Uterus (tissue), 4 donors: ENCODE data around the gene AHCYL2. TPM values are rescaled to one million over a fixed set of nuclear protein-coding genes. Genes with fewer than 3 reads are reported as not detected.
"Not testable (repeated sequence)": the region's sequence is repeated elsewhere in the genome, so short reads cannot be mapped to it uniquely, and the experiment has no call there.

ENCODE experiments used
- DNase-seq, 2 donors: peaks; one replicate each; pipeline ENCODE4 v3.0.0-alpha.2; 2019 to 2020
- H3K27ac ChIP-seq, 2 donors: fragments of 200-600 bp; sonication (generic); 1 replicate in 1 of 2; 2 replicates in 1 of 2; pipeline ENCODE4 v1.5.1; 2016 to 2018
- H3K27me3 ChIP-seq, 2 donors: fragments of 200-600 bp; sonication (generic); one replicate each; pipeline ENCODE4 v1.5.1; 2018 to 2019; ENCODE audit warnings: control low read depth in 1 of 2
- H3K36me3 ChIP-seq, 2 donors: fragments of 200-600 bp; sonication (generic); one replicate each; pipeline ENCODE4 v1.5.1; 2019; ENCODE audit warnings: control low read depth in 1 of 2
- H3K4me1 ChIP-seq, 2 donors: fragments of 200-600 bp; sonication (generic); one replicate each; pipeline ENCODE4 v1.5.1; 2018 to 2019; ENCODE audit warnings: control low read depth in 1 of 2
- H3K4me3 ChIP-seq, 2 donors: fragments of 200-600 bp; sonication (generic); 1 replicate in 1 of 2; 2 replicates in 1 of 2; pipeline ENCODE4 v1.5.1; 2018 to 2019; ENCODE audit warnings: mild to moderate bottlenecking in 1 of 2
- H3K9me3 ChIP-seq, 2 donors: fragments of 200-600 bp; sonication (generic); one replicate each; pipeline ENCODE4 v1.5.1; 2019; ENCODE audit warnings: control low read depth in 1 of 2
- CTCF ChIP-seq, 4 experiments: fragments of 200-600 bp in 2 of 4; fragments of 450-650 bp in 2 of 4; sonication (generic) in 2 of 4; IDR thresholded peaks; one replicate each; pipeline ENCODE4 v1.5.1; 2016 to 2019; ENCODE audit warnings: antibody characterized with exemption in 4 of 4, mild to moderate bottlenecking in 2 of 4, moderate library complexity in 1 of 4
- POLR2A ChIP-seq, 2 donors: fragments of 450-650 bp; IDR thresholded peaks; one replicate each; pipeline ENCODE4 v1.6.1; 2016; ENCODE audit warnings: antibody characterized with exemption in 2 of 2, mild to moderate bottlenecking in 1 of 2, moderate library complexity in 1 of 2
- intact Hi-C: fragments of 100-400 bp; cut with DNase I; formaldehyde crosslinking; loops from one replicate; pipeline ENCODE4 v1.15.1; 2023; ENCODE audit warnings: low total_unique reads
- total RNA-seq, 4 donors: library from RNA; depleted of rRNA in 3 of 4; stranded (reverse); fragments of >200 nt in 3 of 4; gene quantifications; one replicate each; pipeline versions ENCODE4 v1.1.0 to v1.2.4, GENCODE V29; 2014 to 2023
- donor health status: DM: yes; HTN: yes; CAD: no.

The AHCYL2 gene
- total RNA-seq, 4 donors from 2014 or later: 5.6 to 29.2 (median 23.7) TPM

DNA sequence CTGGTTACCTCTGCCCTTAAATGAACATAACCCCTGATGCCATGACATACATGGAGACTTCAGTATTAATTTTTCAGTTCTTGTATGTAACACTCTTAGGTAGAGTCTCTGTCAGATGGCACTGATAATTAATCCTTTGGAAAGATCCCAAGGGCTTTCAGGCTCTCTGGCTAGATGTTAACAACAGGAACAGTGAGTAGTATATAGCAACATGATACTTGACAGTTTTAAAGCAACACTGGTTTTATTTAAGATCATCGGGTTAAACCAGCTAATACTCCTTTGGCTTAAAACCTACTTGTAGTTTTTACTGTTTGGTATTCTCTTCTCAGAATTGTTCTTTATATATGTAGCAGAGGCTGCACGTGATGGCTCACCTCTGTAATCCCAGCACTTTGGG lies 27.3 kb downstream of the AHCYL2 start:
- Histone ChIP-seq H3K4me1 (no peaks in the 10 kb centered on the region), H3K36me3 (no peaks in the 10 kb centered on the region), H3K4me3 (no peak overlapping the region), H3K27ac (no peak overlapping the region), H3K27me3 (no peaks in the 10 kb centered on the region), H3K9me3 (no peaks in the 10 kb centered on the region)
- TF ChIP-seq CTCF (IDR thresholded peaks at IDR 0.05): no peak
- TF ChIP-seq POLR2A (IDR thresholded peaks at IDR 0.05): no peak
- intact Hi-C loops: no loop called here
- no peak for DNase-seq

- H3K9me3 ChIP-seq, DNase-seq, intact Hi-C loops, H3K36me3 ChIP-seq, H3K27ac ChIP-seq, H3K4me1 ChIP-seq, H3K4me3 ChIP-seq, H3K27me3 ChIP-seq: not testable (repeated sequence)
Observed at GRCh38 chr7:129252603-129253002, 27.8 kb downstream of the AHCYL2 start.

- Histone ChIP-seq H3K36me3 (no peaks in the 10 kb centered on the region), H3K4me1 (no peaks in the 10 kb centered on the region), H3K9me3 (no peaks in the 10 kb centered on the region), H3K27ac (no peak overlapping the region), H3K4me3 (no peak overlapping the region), H3K27me3 (no peaks in the 10 kb centered on the region)
- intact Hi-C loops: no loop called here
- no peak for TF ChIP-seq POLR2A (IDR thresholded peaks at IDR 0.05)
- TF ChIP-seq CTCF (IDR thresholded peaks at IDR 0.05): no peak
- no peak for DNase-seq
Observed at GRCh38 chr7:129255800-129256199, 31.0 kb downstream of the AHCYL2 start.

- intact Hi-C loops: no loop called here
- TF ChIP-seq POLR2A (IDR thresholded peaks at IDR 0.05) (no peak), CTCF (IDR thresholded peaks at IDR 0.05) (no peak)
- Histone ChIP-seq H3K36me3 (no peaks in the 10 kb centered on the region), H3K4me1 (no peaks in the 10 kb centered on the region), H3K27ac (no peak overlapping the region), H3K4me3 (no peak overlapping the region), H3K27me3 (no peaks in the 10 kb centered on the region), H3K9me3 (no peaks in the 10 kb centered on the region)
- DNase-seq: no peak
Observed at GRCh38 chr7:129256221-129256620, 31.4 kb downstream of the AHCYL2 start.

DNA sequence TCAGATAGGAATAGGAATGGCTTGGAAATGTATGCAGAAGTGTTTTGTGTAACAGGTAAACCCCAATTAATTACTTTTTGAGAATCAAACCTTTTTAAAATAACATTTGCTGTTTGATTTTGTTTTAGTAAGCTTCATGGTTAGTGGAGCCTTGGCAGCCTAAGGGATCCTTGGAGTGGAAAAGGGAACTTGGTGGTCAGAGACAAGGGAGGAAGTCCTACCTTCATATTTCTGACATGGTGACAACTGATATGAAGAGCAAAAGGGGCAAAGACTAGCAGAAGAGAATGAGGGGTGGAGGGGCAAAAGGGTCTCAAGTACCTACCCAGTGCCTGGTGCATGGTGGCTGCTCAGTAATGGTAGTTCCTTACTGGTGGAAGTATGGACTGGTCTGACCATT lies 32.3 kb downstream of the AHCYL2 start:
- no peaks in the 10 kb centered on the region for H3K9me3 ChIP-seq
- H3K27ac ChIP-seq: no peak overlapping the region
- no peaks in the 10 kb centered on the region for H3K27me3 ChIP-seq
- TF ChIP-seq POLR2A (IDR thresholded peaks at IDR 0.05): no peak
- no peak for TF ChIP-seq CTCF (IDR thresholded peaks at IDR 0.05)
- intact Hi-C loops: no loop called here
- H3K4me1 ChIP-seq: no peaks in the 10 kb centered on the region
- no peaks in the 10 kb centered on the region for H3K36me3 ChIP-seq
- DNase-seq: no peak
- H3K4me3 ChIP-seq: no peak overlapping the region
